Stimulated activated CD8-positive, alpha-beta memory T cell treated with anti-CD3 and anti-CD28 coated beads, Interleukin-15, amount 100 ng/mL, for 1 hour (primary cell): ENCODE data around the gene CADPS2.
"Not testable (repeated sequence)": the region's sequence is repeated elsewhere in the genome, so short reads cannot be mapped to it uniquely, and the experiment has no call there.

Experiments used
- DNase-seq: peaks from one replicate; pipeline ENCODE4 v3.0.0-alpha.2; 2020; ENCODE audit warnings: low read depth

CADPS2 gene

DNA sequence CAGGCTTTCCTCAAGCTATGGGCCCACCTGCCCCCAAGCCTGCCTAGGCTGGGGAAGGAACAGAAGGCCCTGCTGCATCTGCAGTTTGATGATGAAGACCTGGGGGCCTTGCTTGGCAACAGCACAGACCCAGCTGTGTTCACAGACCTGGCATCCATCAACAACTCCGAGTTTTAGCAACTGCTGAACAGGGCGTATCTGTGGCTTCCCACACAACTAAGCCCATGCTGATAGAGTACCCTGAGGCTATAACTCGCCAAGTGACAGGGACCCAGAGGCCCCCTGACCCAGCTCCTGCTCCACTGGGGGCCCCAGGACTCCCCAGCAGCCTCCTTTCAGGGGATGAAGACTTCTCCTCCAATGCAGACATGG lies 36.3 kb downstream of the CADPS2 start:
- DNase-seq, result no peak

DNA sequence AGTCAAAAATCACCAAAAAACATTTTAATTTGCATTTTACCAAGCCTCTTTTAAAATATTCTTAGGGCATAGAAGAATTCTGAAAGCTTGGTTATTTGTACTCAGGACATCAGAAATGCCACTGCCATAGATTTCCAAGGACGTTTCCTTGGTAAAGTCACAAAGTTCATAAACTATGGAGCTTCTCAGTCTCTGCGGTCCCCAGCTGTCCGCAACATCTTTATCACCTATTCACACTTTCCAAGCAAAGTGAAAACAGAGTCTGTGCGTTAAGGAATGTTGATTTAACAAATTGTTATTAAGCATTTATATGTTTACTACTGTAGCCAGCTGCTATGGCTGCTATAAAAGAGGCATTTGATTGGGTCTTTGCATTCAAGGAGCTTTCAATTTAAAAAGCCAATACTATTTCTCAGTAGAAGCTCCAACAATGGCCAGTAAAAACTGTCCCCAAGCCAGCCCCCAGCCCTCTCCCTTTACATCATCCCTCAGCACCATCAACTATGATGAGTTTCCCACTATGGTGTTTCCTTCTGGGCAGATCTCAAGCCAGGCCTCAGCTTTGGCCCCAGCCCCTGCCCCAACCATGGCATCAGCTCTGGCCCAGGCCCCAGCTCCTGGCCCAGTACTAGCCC lies 36.8 kb downstream of the CADPS2 start:
- no peak for DNase-seq

DNA sequence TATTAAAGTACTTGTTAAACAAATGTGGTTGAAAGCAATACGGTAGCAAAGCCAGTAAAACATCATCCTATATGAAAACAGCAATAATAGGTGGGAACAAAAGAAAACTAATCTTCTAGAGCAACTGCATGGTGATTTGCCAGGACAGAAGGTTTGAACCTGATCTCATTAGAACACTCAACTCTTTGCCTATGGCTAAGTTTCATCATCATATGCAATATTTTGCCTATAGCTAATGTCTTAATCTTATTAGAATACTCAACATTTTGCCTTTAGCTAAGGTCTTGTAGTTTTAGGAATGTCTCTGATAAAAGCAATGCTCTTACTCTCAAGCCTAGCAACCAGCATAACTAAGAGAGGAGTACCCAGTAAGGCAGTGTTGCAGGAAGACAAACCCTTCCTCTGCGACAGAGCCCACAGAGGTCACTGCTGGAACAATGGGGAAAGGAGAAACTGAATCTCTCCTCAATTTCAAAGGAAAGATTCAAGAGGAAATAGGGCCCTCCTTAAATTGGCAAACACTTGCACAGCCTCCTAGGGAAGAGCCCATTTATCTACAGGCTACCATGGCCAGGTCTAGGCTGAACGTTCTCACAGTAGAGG lies 38.3 kb downstream of the CADPS2 start:
- no peak for DNase-seq

DNA sequence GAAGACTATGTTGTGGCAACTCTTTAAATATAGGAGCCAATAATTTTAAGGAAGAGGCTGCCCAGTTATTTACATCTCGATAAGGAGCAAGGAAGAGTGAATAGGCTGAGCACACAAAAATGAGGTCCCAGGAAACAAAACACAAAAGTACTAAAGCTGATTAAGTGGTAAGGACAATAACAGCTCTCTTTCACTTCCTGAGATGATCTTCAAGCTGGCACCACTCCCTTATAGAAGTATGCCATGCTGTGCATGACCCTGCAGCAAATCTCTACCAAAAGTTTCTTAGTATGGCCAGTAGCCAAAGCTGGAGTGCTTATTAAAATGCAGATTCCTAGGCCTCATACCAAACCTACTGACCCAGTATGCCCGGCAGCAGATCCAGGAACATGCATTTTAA lies 39.7 kb downstream of the CADPS2 start:
- no peak for DNase-seq

DNA sequence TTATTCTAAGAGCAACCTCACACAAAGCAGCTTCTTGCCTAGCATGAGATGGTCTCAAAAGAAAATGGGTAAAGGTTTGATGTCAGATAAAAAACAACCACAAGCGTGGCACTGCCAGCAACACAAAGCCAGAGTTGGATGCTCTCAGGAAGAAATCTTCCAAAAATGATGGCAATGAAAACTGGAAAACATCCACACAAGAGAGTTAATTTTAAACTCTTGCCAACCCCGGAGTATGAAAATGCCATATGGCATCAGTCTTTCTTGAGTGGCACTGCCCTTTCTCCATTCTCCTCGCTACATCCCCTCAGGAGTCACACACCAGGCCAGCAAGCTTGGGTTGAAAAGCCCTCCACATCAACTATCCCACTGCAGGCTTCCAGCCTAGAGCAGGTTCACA lies 41.0 kb downstream of the CADPS2 start:
- DNase-seq, result no peak

DNA sequence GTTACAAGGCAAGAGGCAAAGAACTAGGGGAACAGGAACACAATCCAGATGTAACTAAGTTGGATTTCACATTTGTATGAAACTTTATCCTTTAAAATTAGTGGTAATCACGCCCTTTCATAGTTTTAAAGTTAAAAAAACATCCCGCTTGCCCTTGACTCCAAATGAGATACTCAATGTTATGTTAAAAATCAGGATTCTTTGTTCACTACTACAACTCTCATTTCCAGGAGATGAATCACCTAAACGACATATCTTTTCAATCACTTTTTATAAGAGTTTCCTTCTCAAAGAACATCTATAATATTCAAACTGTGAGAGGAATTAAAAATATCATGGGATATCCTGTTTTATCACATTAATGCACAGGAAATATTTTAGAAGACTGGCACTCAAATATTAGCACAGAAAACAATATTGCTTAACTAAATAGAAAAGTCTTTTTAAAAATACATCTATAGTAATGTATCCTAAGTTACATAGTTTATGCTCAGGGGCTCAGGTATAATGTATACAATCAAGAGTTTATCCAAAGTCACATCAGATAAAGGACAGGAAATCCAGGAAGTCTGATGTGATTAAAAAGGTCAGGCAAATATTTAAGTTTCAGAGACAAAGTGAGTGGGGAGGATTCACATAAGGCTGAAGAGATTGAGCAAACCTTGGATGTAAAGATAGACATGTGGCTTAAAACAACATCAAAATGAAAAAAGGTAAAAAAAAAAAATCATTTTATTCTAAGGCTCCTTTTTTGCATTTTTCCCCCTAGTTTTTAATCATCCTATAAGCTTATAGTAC lies 41.9 kb downstream of the CADPS2 start:
- no peak for DNase-seq

DNA sequence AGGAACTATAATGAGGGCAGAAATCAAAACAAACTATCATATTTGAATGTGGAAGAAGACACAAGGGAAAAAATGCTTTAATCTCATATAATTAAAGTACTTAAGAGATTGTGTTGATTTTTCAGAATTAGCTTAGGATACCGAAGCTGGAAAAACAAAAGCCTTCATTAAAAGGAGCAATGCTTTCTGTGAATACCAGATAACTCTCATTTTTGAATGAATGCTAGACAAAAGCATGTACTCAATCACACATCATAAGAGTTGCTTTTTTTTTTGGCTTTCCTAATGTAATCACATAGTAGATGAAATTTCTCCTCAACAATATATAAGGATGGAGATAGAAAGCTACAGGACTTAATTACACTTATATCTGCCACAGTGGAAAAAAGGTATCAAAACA lies 43.3 kb downstream of the CADPS2 start:
- DNase-seq, result no peak

DNA sequence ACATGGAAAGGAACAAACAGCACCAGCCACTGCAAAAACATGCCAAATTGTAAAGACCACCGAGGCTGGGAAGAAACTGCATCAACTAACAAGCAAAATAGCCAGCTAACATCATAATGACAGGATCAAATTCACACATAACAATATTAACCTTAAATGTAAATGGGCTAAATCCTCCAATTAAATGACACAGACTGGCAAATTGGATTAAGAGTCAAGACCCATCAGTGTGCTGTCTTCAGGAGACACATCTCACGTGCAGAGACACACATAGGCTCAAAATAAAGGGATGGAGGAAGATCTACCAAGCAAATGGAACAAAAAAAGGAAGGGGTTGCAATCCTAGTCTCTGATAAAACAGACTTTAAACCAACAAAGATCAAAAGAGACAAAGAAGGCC lies 50.0 kb downstream of the CADPS2 start:
- DNase-seq, result not testable (repeated sequence)

DNA sequence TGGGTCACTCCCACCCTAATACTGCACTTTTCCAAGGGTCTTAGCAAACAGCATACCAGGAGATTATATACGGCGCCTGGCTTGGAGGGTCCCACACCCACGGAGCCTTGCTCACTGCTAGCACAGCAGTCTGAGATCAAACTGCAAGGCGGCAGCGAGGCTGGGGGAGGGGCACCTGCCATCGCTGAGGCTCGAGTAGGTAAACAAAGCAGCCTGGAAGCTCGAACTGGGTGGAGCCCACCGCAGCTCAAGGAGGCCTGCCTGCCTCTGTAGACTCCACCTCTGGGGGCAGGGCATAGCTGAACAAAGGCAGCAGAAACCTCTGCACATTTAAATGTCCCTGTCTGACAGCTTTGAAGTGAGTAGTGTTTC lies 51.7 kb downstream of the CADPS2 start:
- not testable (repeated sequence) for DNase-seq

DNA sequence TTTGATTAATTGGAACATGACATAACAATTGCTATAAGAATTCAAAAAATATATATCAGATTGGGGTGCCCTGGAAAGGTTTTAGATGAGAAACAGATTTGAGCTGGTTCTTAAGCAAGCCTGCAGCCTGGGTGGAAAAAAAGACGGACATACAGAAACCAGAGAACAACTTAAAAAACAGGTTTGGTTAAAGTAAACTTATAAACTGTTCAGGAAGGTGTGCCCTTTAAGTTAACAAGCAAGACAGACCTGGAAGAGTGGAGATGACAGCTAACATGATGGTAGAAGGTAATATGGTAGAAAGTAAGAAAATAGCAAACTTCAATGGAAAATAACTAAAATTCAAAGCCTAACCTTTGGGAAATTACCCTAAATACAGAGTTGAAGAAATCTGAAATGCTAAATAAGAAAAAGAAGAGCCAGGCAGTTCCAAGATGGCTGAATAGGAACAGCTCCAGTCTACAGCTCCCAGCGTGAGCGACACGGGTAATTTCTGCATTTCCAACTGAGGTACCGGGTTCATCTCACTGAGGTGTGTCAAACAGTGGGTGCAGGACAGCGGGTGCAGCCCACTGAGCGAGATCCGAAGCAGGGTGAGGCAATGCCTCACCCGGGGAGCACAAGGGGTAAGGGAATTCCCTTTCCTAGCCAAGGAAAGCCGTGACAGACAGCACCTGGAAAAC lies 52.2 kb downstream of the CADPS2 start:
- no peak for DNase-seq

DNA sequence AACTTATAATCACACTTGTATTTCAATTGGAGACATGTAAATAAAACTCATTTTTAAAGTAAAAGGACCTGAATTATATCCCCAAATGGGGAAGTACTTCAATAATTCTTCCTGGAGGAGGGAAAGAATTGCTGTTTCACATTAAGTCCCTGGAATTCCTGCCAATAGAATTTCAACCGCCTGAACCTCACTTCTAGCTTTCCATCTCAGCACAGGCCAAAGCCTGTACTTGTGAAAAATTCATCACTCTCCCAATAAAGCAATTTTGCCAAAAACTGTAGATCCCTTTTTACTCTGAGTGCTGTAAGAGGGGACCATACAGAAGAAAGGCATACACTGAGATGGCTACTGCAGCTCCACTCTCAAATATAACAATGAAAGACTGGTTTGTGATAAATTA lies 54.8 kb downstream of the CADPS2 start:
- no peak for DNase-seq

DNA sequence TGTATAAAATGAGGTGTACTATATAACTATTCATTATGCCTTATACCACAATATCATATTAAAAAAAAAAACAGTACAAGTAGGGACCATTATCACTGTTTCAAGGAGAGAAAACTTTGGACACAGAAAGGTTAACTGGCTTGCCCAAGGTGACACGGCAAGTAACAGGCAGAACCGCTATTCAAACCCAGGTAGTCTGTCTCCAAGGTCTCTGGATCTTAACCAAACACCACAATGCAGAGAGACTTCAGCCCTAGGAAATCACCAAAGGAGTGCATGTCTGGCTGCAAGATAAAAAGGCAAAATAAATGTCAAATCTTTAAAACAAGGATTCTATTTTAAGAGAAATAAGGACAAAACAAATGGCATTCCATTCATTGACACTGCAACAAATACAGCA lies 56.3 kb downstream of the CADPS2 start:
- DNase-seq, result no peak

DNA sequence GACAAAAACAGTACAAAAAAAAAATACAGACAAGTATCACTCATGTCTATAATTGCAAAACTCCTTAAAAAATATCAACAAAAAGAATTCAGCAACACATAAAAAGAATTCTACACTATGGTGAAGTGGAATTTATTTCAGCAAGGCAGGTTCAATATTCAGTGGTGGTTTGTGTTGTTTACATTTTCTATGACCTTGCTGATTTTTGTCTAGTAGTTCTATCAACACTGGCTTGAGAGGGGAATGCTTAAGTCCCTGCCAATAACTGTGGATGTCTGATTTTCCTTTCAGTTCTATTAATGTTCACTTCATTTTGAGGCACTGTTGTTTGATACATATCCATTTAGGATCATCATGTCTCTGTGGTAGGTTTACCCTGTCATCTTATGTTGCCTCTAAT lies 58.5 kb downstream of the CADPS2 start:
- DNase-seq, result no peak

DNA sequence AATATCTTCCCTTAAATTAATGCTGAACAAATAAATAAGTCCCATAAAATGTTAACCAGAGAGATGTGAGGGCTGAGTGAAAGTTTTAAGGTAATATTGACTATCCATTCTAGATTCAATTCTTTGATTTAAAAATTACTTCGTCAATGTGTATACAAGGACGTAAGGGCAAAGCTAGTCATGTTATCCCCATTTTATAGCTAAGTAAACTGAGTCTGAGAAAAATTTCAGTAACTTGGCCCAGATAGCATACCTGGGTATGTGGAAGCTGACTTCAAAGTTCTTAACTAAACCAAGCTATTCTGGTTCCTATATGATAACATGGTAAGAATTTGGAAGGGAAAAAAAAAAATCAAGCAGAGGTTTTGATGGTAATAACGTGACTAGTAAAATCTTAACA lies 72.4 kb downstream of the CADPS2 start:
- no peak for DNase-seq

DNA sequence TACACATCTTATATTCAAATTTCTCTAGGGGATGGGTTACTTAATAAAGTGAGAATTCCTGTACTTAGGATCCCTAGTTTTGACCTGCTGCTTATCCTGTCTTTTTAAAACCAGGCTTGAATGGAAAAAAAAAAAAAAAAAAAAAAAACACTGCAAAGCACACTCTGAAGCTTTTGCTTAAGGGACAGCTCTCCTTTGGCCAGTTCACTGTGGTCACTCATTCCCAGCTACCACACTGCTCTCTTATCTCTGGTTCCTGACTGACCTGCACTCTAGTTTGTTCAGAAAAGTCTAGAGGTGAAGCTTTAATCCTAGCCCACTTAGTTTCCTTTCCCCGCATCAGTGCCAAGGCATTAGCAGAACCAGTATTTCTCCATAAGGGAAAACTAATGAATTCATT lies 82.4 kb downstream of the CADPS2 start:
- DNase-seq, result no peak

DNA sequence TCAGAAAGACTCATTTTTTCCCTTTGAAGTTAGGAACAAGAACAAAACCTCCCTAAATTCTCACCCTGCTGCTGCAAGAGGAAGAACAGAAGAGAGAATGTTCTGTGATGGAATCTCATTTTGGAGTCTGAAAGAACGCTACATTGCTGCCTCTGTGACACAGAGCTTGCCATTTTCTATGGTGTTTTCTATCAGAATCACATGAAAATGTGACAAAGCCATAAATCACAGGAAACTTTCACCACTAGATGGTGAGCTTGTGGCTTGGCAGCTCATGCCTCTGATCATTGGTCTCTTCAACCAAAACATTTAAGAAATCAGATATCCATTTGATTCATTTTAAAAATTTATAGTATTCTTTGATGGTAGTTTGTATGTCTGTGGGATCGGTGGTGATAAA lies 82.9 kb downstream of the CADPS2 start:
- DNase-seq, result no peak

DNA sequence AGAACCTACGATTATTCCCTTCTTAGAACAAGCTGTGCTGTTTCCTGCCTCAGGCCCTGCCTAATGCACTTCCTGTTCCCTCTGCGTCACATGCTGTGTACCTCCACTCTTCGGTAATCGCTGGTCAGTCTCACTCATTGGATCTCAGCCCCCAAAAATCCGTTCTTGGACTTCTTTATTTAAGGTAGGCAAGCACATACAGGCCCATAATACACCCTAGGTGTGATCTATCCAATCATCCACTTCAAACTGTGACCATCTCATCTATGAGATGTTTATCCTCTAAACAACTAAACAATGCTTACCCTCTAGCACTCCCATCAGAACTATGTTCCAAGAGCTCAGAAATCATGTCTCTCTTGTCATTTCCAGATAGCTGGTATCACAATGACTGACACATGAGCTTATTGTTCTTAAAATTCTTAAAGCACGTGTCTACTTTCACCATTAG lies 83.9 kb downstream of the CADPS2 start:
- no peak for DNase-seq

DNA sequence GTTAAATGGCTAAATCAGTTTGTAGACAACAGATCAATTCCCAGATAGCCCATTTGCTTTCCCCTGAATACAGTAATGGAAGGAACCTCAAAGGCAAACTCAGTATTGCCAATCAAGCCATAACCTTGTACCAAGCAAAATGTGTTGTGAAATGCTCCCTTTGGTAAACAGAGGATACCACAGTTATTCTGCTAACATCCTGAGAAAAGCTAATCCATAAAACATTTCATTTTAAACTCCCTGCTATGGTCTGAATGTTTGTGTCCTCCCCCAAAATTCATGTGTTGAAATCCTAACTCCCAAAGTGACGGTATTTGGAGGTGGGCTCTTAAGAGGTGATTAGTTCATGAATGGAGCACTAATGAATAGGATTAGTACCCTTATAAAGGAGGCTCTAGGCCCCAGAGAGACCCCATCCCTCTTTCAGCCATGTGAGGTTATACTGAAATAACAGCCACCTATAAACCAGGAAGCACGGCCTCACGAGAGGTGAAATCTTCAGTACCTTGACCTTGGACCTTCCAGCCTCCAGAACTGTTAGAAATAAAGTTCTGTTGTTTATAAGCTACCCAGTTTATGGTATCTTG lies 94.2 kb downstream of the CADPS2 start:
- DNase-seq, result no peak

DNA sequence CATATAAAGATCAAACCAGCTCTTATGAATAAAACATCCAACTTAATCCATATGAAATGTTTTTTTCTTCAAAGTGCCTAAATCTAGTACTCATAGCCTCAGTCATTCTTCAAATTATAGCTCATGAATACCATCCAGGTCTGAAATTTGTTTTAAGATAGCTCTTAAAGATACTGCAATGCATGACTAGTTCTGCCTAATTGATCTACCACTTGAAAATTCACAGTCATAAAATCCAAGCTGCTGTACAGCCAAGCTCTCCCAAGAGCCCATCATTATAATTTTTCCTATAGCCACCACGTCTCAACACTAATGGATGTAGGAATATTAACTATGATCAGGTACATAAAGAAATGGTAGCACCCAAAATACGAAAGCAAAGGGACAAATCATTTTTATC lies 95.7 kb downstream of the CADPS2 start:
- no peak for DNase-seq

DNA sequence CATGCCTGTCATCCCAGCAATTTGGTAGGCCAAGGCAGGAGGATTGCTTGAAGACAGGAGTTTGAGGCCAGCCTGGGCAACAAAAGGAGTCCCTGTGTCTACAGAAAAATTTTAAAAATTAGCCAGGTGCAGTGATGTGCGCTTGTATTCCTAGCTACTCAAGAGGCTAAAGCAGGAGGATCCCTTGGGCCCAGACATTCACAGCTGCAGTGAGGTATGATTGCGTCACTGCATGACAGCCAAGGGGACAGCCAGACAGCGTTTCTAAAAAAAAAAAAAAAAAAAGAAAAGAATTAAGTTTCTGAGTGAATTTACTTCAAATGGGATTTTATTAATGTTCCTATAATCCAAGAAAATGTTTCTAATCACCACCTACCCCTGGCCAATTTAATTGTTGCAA lies 96.1 kb downstream of the CADPS2 start:
- no peak for DNase-seq

DNA sequence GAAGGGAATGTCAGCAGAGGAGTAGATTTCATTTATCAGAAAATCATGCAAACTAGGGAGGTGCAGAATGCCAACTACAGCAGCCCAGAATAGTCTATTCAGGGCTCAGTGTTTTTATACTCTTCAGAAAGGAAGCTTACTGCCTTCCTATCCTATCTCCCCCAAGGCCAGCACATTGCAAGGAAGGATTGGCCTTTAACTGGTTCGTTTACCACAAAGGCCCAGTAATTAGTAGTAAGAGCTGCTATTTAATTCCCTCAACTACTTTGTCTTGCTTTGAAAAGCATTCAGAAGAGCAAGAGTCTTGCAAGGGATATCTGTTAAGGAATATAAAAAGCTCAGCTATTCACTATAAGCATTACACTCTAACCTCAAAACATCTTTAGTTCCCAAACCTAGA lies 97.1 kb downstream of the CADPS2 start:
- no peak for DNase-seq

DNA sequence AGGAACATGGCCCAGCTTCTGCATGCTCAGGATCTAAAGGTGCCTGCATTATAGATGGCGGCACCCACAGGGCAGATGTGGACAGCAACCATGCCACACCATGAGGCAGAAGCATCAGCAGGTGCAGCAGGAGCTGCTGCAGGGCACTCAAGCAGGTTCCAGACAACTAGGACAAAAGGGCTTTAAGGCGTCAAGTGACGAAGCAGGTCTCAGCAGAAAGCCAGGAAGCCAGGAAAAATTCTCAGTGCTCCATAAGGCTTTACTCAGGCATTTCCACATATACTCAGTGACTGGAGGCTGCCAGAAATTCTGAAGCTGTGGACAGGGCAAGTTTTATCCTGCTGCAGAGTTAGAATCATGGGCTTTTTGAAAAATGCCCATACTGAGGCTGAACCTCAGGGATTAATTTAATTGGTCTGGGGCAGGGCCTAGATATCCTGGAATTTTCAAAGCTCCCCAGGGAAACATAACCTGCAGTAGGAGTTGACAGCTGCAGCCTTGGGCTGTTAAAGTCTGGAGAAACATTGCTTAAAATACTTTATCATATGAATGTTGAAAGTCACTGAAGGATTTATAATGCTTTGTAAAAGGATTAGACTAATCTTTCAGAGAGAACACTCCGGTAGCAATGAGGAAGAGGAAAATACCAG lies 115.4 kb downstream of the CADPS2 start:
- DNase-seq, result no peak
